ENCODE results near the gene CAMSAP1. TPM values are rescaled to one million over a fixed set of nuclear protein-coding genes. Genes with fewer than 3 reads are reported as not detected.
"Not testable (repeated sequence)": the region's sequence is repeated elsewhere in the genome, so short reads cannot be mapped to it uniquely, and the experiment has no call there.

Gene CAMSAP1
- total RNA-seq, 1 experiment from 2014 or later, result 52.7 TPM

DNA sequence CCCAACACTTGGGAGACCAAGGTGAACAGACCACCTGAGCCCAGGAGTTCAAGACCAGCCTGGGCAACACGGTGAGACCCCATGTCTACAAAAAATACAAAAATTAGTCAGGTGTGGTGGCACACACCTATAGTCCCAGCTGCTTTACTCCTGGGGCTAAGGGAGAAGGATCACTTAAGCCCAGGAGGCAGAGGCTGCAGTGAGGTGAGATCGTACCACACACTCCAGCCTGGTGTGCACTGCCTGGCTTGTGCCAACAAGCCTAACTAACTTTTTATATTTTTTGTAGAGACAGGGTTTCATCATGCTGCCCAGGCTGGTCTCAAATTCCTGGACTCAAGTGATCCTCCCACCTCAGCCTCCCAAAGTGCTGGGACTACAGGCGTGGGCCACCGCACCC is 43.5 kb upstream of the CAMSAP1 start:
- H3K4me2 ChIP-seq (ENCODE audit: insufficient read depth, insufficient read length, low read length); H3K27ac Mint-ChIP-seq; H3K27me3 Mint-ChIP-seq (ENCODE audit: low read depth): not testable (repeated sequence)

More for the DNA sequence above, 43.5 kb upstream of the CAMSAP1 start:
- H3K23ac ChIP-seq (ENCODE audit: insufficient read length, low read depth, low read length); H2BK5ac ChIP-seq (ENCODE audit: insufficient read length, low read length); H3K56ac ChIP-seq (ENCODE audit: insufficient read length, low read depth, low read length); H2BK20ac ChIP-seq (ENCODE audit: low read depth, low read length, poor library complexity, severe bottlenecking); H4K8ac ChIP-seq (replicated peaks; ENCODE audit: insufficient read length, low read depth, low read length); H3K79me2 ChIP-seq (ENCODE audit: insufficient read depth, low read length); H3K23me2 ChIP-seq (ENCODE audit: insufficient read length, low read depth, low read length, poor library complexity, severe bottlenecking); H2BK12ac ChIP-seq (ENCODE audit: insufficient read length, low read depth, low read length); H4K5ac ChIP-seq (ENCODE audit: insufficient read length, low read depth, low read length); H2AK5ac ChIP-seq (ENCODE audit: insufficient read length, low read length); H3K27me3 ChIP-seq (ENCODE audit: insufficient read depth, low read length); H3K9me3 Mint-ChIP-seq; H3K79me1 ChIP-seq (ENCODE audit: insufficient read depth, low read depth, low read length, poor library complexity, severe bottlenecking); H3K9me3 ChIP-seq (ENCODE audit: control insufficient read depth, low read depth, low read length); H3K4me1 ChIP-seq (ENCODE audit: insufficient read depth, low read length); DNase-seq; H3K9ac ChIP-seq (ENCODE audit: extremely low read depth, insufficient read length, low read length); H3K4ac ChIP-seq (ENCODE audit: low read depth, low read length); H4K20me1 ChIP-seq (ENCODE audit: control insufficient read depth, insufficient read depth, insufficient read length); H2AFZ ChIP-seq (ENCODE audit: low read length); H3K27ac ChIP-seq (ENCODE audit: insufficient read length, low read depth, low read length); H4K91ac ChIP-seq (ENCODE audit: insufficient read length, low read depth, low read length); H2BK120ac ChIP-seq (ENCODE audit: low read depth, low read length, poor library complexity, severe bottlenecking); H3T11ph ChIP-seq (ENCODE audit: low read length); H3K18ac ChIP-seq (ENCODE audit: insufficient read length, low read depth, low read length); H3K4me3 Mint-ChIP-seq; H2BK15ac ChIP-seq (ENCODE audit: low read depth, low read length); H3K4me1 Mint-ChIP-seq; H3K14ac ChIP-seq (ENCODE audit: insufficient read depth, low read length): not testable (repeated sequence)
- no CpG with 5 or more reads among the region's 4 CpGs for WGBS (ENCODE audit: extremely low coverage, insufficient read length, low lambda C conversion rate)
- H3K36me3 Mint-ChIP-seq (ENCODE audit: insufficient read depth in 1 of 3, low read depth in 3 of 3), result peaks cover 20 to 69% (median 67%) of the 10 kb centered on the region in 3 experiments

Data from H9 (cell line).